ENCODE results near the gene ALAS1.
A peak's percentile ranks its signal among the peaks of the same experiment; 100 is the strongest.

ALAS1 gene

DNA sequence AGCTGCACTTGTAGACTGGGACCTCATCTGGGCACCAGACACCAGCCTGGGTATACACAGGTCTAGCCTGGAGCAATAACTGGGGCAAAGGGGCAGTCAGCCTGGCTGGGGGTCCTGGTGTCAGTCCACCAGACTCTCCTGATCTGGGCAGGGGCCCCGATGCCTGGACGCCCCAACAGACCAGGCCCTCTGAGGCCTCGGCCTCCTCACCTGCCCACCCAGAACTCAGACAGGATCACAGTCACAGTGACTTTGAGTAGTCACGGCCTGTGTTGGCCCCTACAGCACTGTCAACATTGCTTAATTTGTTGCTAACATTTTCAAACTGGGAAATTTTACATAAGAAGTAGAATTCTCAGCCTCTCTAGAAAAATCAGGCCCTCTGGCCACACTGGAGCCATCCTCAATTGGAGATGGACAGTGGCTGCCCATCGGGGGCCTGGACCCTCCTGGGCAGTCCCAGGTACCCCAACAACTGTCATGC is 35.2 kb downstream of the ALAS1 start:
- Histone ChIP-seq H3K4me1 (ENCODE audit: control insufficient read depth in 1 of 2, insufficient read depth in 2 of 2, low read length in 2 of 2) (peaks cover 17 to 23% of the 10 kb centered on the region in 2 donors), H3K9ac (ENCODE audit: low read depth in 1 of 2, low read length in 2 of 2) (no peak overlapping the region), H3K4me3 (ENCODE audit: low read depth in 1 of 2, low read length in 2 of 2) (no peak overlapping the region), H3K36me3 (ENCODE audit: control insufficient read depth in 1 of 2, insufficient read depth in 2 of 2, low read length in 2 of 2) (peaks cover 23 to 57% of the 10 kb centered on the region in 2 donors), H3K9me3 (ENCODE audit: control insufficient read depth in 1 of 2, low read length in 2 of 2) (no peaks in the 10 kb centered on the region), H3K27me3 (ENCODE audit: control insufficient read depth in 1 of 2, insufficient read depth in 2 of 2, low read length in 2 of 2) (no peaks in the 10 kb centered on the region), H3K27ac (ENCODE audit: low read depth, low read length) (no peak overlapping the region)

DNA sequence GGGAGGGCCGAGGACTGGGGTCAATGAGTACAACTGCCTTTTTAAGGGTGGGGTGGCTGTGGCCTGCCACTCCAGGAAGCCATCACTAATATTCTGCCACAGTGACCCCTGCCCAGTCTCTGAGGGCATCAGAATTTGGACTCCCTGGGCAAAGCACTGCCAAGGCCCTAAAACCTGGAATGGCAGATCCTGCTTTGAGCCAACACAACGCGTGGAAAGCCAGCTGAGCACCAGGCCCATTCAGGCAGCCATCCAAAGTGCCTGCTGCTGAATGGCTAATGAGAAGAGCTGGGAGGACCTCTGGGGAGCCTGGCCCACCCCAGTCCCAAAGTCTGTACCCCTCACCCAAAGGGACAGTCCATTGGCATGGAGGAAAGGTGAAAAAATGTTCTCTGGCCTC is 36.0 kb downstream of the ALAS1 start:
- H3K36me3 ChIP-seq (ENCODE audit: control insufficient read depth in 1 of 2, insufficient read depth in 2 of 2, low read length in 2 of 2), result peaks cover 22 to 52% of the 10 kb centered on the region in 2 donors
- H3K27me3 ChIP-seq (ENCODE audit: control insufficient read depth in 1 of 2, insufficient read depth in 2 of 2, low read length in 2 of 2), result no peaks in the 10 kb centered on the region
- H3K27ac ChIP-seq (ENCODE audit: low read depth, low read length), result no peak overlapping the region
- no peaks in the 10 kb centered on the region for H3K9me3 ChIP-seq (ENCODE audit: control insufficient read depth in 1 of 2, low read length in 2 of 2)
- H3K4me1 ChIP-seq (ENCODE audit: control insufficient read depth in 1 of 2, insufficient read depth in 2 of 2, low read length in 2 of 2), result peaks cover 21 to 26% of the 10 kb centered on the region in 2 donors
- H3K4me3 ChIP-seq (ENCODE audit: low read depth in 1 of 2, low read length in 2 of 2), result no peak overlapping the region
- no peak overlapping the region for H3K9ac ChIP-seq (ENCODE audit: low read depth in 1 of 2, low read length in 2 of 2)

DNA sequence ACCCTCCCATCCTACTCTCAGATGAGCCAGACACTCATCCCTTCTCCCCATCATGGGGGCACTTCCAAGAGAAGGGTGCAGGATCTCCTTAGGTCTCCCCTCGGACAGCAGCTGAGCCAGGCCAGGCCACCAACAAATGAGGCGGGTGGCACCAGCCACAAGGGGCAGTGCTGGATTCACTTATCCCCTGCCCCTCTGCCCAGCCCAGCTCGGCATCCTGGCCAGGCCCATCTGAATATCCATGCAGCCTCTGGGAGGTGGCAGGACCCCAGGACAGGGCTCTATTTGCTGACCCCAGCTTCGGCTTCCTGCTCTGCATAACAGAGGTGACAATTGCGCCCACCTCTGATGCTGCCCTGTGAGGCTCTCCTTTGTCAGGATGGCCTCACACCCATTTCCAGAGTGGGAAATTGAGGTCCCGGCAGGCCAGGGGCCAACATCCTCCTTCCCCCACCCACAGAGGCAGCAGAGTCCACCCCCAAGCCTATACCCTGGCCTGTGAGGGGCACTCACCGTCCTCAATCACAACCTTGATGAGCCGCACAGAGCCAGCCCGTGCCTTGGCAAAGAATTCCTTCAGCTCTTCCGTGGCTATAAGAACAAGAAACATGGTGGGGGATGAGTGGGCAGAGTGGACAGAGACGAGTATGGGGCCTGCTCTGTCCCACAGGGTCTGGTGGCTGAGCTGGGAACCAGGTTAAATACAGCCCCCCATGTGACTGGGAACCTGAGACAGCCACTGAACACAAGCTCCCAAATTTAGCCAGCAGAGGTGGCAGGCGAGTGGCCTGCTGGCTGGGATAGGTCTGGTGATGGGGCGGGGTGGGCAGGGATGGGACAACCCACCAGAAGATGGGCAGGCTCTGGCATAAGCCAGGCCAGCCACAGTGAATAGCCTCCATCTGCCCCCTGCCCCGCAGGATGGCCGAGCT is 36.8 kb downstream of the ALAS1 start:
- peaks cover 23 to 28% of the 10 kb centered on the region in 2 donors for H3K4me1 ChIP-seq (ENCODE audit: control insufficient read depth in 1 of 2, insufficient read depth in 2 of 2, low read length in 2 of 2)
- H3K4me3 ChIP-seq (ENCODE audit: low read depth in 1 of 2, low read length in 2 of 2), result no peak overlapping the region
- H3K27me3 ChIP-seq (ENCODE audit: control insufficient read depth in 1 of 2, insufficient read depth in 2 of 2, low read length in 2 of 2), result no peaks in the 10 kb centered on the region
- no peaks in the 10 kb centered on the region for H3K9me3 ChIP-seq (ENCODE audit: control insufficient read depth in 1 of 2, low read length in 2 of 2)
- no peak overlapping the region for H3K9ac ChIP-seq (ENCODE audit: low read depth in 1 of 2, low read length in 2 of 2)
- no peak overlapping the region for H3K27ac ChIP-seq (ENCODE audit: low read depth, low read length)
- H3K36me3 ChIP-seq (ENCODE audit: control insufficient read depth in 1 of 2, insufficient read depth in 2 of 2, low read length in 2 of 2), result peaks cover 16 to 44% of the 10 kb centered on the region in 2 donors

DNA sequence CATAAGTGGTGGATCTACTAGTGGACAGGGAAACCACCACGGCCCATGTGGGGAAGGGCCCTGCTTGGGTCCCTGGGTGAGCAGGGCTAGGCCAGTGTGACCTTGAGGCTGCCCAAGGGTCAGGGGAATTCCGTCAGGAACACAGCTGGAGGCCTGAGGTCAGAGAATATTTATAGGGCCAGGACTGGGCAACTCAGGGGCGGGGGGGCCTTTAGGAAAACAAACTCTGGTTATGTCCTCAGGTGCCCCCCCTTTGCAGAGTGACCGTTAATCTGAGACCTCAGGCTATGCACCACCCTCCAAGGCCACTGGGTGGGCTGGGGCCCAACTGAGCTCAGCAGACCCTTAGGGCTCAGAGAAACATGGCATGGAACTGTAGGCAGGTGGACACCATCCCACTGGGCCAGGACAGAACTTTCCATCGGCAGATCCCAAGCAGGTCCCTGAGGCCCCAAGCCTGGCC is 38.5 kb downstream of the ALAS1 start:
- H3K27ac ChIP-seq (ENCODE audit: low read depth, low read length), result no peak overlapping the region
- H3K4me1 ChIP-seq (ENCODE audit: control insufficient read depth in 1 of 2, insufficient read depth in 2 of 2, low read length in 2 of 2), result peaks cover 34 to 39% of the 10 kb centered on the region in 2 donors
- no peaks in the 10 kb centered on the region for H3K27me3 ChIP-seq (ENCODE audit: control insufficient read depth in 1 of 2, insufficient read depth in 2 of 2, low read length in 2 of 2)
- peaks cover 4 to 28% of the 10 kb centered on the region in 2 donors for H3K36me3 ChIP-seq (ENCODE audit: control insufficient read depth in 1 of 2, insufficient read depth in 2 of 2, low read length in 2 of 2)
- H3K4me3 ChIP-seq (ENCODE audit: low read depth in 1 of 2, low read length in 2 of 2), result no peak overlapping the region
- H3K9ac ChIP-seq (ENCODE audit: low read depth in 1 of 2, low read length in 2 of 2), result no peak overlapping the region
- no peaks in the 10 kb centered on the region for H3K9me3 ChIP-seq (ENCODE audit: control insufficient read depth in 1 of 2, low read length in 2 of 2)

DNA sequence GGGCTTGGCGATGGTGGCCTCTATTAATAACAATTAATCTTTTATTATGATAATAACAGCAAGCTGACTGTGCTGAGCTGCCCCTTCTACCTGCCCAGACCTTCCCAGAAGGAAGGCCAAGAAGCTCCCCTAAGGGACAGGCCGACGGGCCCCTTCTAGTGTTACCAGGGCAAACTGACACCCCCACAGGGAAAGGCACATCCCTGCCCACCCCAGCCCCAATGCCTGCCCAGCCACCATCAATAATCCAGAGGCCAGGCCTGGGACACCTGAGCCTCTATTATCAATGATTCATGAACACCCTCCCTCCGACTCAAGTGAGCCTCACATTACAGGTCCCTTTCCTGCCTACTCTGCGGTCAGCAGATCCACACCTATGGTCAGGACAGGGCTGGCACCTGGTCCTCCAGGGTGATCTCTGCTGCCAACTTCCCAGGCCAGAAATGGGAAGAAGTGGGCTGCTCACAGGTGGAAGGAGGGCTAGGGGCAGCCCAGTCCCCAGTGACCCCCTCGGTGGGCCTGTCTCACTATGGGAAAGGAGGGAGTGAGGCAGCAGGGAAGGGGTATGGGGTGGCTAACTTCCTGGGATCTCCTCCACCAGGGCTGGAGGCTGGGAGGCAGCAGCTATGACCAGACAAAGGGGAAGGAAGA is 39.2 kb downstream of the ALAS1 start:
- Histone ChIP-seq H3K27me3 (ENCODE audit: control insufficient read depth in 1 of 2, insufficient read depth in 2 of 2, low read length in 2 of 2) (no peaks in the 10 kb centered on the region), H3K4me1 (ENCODE audit: control insufficient read depth in 1 of 2, insufficient read depth in 2 of 2, low read length in 2 of 2) (peaks cover 34 to 39% of the 10 kb centered on the region in 2 donors), H3K27ac (ENCODE audit: low read depth, low read length) (peak overlapping the region; percentile 56), H3K36me3 (ENCODE audit: control insufficient read depth in 1 of 2, insufficient read depth in 2 of 2, low read length in 2 of 2) (peaks cover 4 to 24% of the 10 kb centered on the region in 2 donors), H3K9ac (ENCODE audit: low read depth in 1 of 2, low read length in 2 of 2) (peak overlapping the region in 1 of 2 donors; percentile 82), H3K9me3 (ENCODE audit: control insufficient read depth in 1 of 2, low read length in 2 of 2) (no peaks in the 10 kb centered on the region), H3K4me3 (ENCODE audit: low read depth in 1 of 2, low read length in 2 of 2) (peak overlapping the region; percentile 6 to 77)

DNA sequence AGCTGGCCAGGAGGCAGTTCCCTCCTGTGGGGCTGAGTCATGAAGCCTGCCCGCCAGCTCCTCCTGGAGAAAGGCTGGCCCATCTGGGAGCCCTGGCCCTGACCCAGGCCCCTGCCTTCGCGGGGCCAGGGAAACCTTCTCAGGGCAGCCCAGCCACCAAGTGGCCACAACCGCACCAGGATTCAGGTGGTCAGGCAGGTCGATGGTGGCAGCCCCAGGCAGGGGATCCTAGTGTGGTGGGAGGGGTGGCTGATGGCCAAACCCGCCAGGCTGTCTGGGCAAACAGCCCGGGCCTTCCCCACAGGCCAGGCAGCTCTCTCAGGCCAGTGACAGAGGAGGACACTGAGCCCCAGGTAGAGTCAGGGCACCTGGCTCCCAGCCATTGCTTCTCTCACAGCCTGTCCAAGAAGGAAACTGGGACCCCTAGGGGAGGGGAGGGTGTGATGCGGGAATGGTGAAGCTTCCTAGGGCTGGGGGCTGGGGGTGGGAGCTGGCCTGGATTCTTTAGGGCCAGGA is 39.8 kb downstream of the ALAS1 start:
- Histone ChIP-seq H3K9ac (ENCODE audit: low read depth in 1 of 2, low read length in 2 of 2) (peak overlapping the region; percentile 43 to 82), H3K27me3 (ENCODE audit: control insufficient read depth in 1 of 2, insufficient read depth in 2 of 2, low read length in 2 of 2) (no peaks in the 10 kb centered on the region), H3K27ac (ENCODE audit: low read depth, low read length) (peak overlapping the region; percentile 23), H3K36me3 (ENCODE audit: control insufficient read depth in 1 of 2, insufficient read depth in 2 of 2, low read length in 2 of 2) (peaks cover 4 to 20% of the 10 kb centered on the region in 2 donors), H3K9me3 (ENCODE audit: control insufficient read depth in 1 of 2, low read length in 2 of 2) (no peaks in the 10 kb centered on the region), H3K4me3 (ENCODE audit: low read depth in 1 of 2, low read length in 2 of 2) (peak overlapping the region; percentile 70 to 77), H3K4me1 (ENCODE audit: control insufficient read depth in 1 of 2, insufficient read depth in 2 of 2, low read length in 2 of 2) (peaks cover 34 to 39% of the 10 kb centered on the region in 2 donors)

DNA sequence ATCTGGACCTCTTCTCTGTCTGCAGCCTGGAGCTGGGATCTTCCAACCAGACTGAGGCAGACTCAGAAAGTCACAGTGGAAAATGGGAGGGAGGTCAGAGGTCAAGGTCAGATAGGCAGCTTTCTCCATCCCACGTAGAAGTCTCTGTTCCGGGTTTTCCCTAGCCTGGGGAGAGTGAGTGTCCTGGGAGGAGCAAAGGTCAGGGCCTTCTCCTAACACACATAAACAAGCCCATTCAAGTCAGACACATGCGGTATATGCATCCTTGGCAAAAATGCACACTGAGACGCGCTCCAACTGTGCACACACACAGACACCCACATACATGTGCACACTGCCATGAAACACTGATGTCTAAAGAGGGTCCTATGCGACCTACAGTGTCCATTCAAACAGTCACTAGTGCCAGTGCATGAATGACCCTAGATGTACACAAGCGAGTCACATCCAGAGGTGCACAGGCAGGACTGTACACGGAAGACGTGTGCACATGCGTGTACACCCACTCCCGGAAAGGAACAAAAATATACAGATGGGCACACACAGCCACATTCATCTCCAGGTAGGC is 40.3 kb downstream of the ALAS1 start:
- H3K27me3 ChIP-seq (ENCODE audit: control insufficient read depth in 1 of 2, insufficient read depth in 2 of 2, low read length in 2 of 2), result no peaks in the 10 kb centered on the region
- no peaks in the 10 kb centered on the region for H3K9me3 ChIP-seq (ENCODE audit: control insufficient read depth in 1 of 2, low read length in 2 of 2)
- peak overlapping the region; percentile 70 to 77 for H3K4me3 ChIP-seq (ENCODE audit: low read depth in 1 of 2, low read length in 2 of 2)
- peaks cover 4 to 16% of the 10 kb centered on the region in 2 donors for H3K36me3 ChIP-seq (ENCODE audit: control insufficient read depth in 1 of 2, insufficient read depth in 2 of 2, low read length in 2 of 2)
- H3K27ac ChIP-seq (ENCODE audit: low read depth, low read length), result peak overlapping the region; percentile 23
- H3K9ac ChIP-seq (ENCODE audit: low read depth in 1 of 2, low read length in 2 of 2), result peak overlapping the region; percentile 2 to 82
- H3K4me1 ChIP-seq (ENCODE audit: control insufficient read depth in 1 of 2, insufficient read depth in 2 of 2, low read length in 2 of 2), result peaks cover 34 to 39% of the 10 kb centered on the region in 2 donors

DNA sequence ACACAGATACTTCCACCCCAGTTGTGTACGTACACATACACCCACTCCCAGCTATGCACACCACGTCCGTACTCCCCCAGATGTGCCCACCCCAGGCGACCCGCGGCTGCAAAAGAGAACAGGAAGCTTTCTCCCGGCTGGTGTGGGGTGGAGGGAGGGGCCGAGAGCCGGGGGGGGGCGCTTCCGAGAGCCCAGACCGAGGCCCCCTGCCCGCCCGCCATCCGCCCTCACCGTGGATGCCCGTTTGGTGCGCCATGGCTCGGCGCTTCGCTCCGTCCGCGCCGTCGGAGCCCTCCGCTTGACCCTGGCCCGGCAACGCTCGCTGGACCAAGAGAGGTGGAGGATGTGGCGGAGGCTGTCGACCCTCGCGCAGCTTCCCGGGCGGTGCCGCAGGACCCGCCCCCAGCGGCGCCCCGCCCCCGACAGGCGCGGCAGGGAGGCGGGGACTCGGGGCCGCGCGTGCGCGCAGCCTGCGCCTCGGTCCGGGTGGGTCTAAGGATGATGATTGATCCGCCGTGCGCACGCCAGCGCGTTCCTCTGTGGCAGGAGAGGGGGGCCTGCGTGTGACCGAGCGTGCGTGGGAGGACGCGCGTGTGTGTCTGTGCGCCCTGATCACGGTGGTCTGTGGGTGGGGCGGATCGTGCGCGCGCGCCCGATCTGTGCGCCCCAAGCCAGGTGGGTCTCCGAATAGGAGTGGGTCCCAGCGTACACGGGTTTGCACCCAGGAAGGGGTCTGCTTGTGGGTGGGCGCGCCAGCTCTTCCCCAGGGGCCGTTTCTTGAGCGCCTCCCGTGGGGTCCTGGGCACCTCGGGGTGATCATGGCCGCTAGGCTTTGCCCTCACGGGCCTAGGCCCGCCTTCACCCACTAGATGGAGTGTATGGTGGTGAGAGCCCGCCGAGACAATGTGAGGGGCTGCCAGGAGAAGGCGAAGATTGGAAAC is 41.1 kb downstream of the ALAS1 start, which contains the start of gene TWF2:
Gene TWF2, minus strand, starts transcription at position 398 of the 941 bp plus-strand sequence. Its CDS starts 142 bp downstream, at position 256.
- Histone ChIP-seq H3K4me3 (ENCODE audit: low read depth in 1 of 2, low read length in 2 of 2) (peak within 1 kb of the TSS; percentile 70 to 77), H3K4me1 (ENCODE audit: control insufficient read depth in 1 of 2, insufficient read depth in 2 of 2, low read length in 2 of 2) (peaks cover 37 to 39% of the 10 kb centered on the region in 2 donors), H3K27ac (ENCODE audit: low read depth, low read length) (peak within 1 kb of the TSS; percentile 80), H3K27me3 (ENCODE audit: control insufficient read depth in 1 of 2, insufficient read depth in 2 of 2, low read length in 2 of 2) (no peaks in the 10 kb centered on the region), H3K9ac (ENCODE audit: low read depth in 1 of 2, low read length in 2 of 2) (peak within 1 kb of the TSS; percentile 82 to 94), H3K36me3 (ENCODE audit: control insufficient read depth in 1 of 2, insufficient read depth in 2 of 2, low read length in 2 of 2) (peaks cover 4 to 15% of the 10 kb centered on the region in 2 donors), H3K9me3 (ENCODE audit: control insufficient read depth in 1 of 2, low read length in 2 of 2) (no peaks in the 10 kb centered on the region)

Data from duodenal mucosa (tissue), 2 donors.